Natural killer cell (primary cell): Measurements from ENCODE around the gene UBXN2A. TPM values are rescaled to one million over a fixed set of nuclear protein-coding genes. Genes with fewer than 3 reads are reported as not detected.

Experiments used
- ATAC-seq, 3 donors: fragments of 150-1000 bp in 2 of 3; fragments of 200-7000 bp in 1 of 3; cut with Tn5 transposase; 1 replicate in 1 of 3; 2 replicates in 2 of 3; pipeline ENCODE4 v1.10.0; 2021; ENCODE audit warnings: mild to moderate bottlenecking in 2 of 3, moderate library complexity in 2 of 3
- DNase-seq, 2 donors: peaks; one replicate each; pipeline versions ENCODE4 v3.0.0 to v3.0.0-alpha.2; 2013 to 2021; ENCODE audit warnings: mixed read lengths in 1 of 2
- H3K27ac ChIP-seq: one replicate; pipeline ENCODE4 v1.5.1; 2013; ENCODE audit warnings: mild to moderate bottlenecking, low read length
- H3K27me3 ChIP-seq: one replicate; pipeline ENCODE4 v1.6.1; 2013; ENCODE audit warnings: low read length; ENCODE audit not compliant: control insufficient read depth, insufficient read depth
- H3K36me3 ChIP-seq: one replicate; pipeline ENCODE4 v1.6.1; 2013; ENCODE audit warnings: low read length; ENCODE audit not compliant: control insufficient read depth, insufficient read depth
- H3K4me1 ChIP-seq: one replicate; pipeline ENCODE4 v1.6.1; 2013; ENCODE audit warnings: low read length; ENCODE audit not compliant: control insufficient read depth, insufficient read depth
- H3K4me3 ChIP-seq: one replicate; pipeline ENCODE4 v1.5.1; 2013; ENCODE audit warnings: low read length
- H3K9me3 ChIP-seq: one replicate; pipeline ENCODE4 v1.6.1; 2013; ENCODE audit warnings: low read length; ENCODE audit not compliant: control insufficient read depth, insufficient read depth
- H3K27ac Mint-ChIP-seq, 2 donors: one replicate each; pipeline ENCODE4 v1.8.0; 2022; ENCODE audit warnings: mild to moderate bottlenecking in 2 of 2, mixed read lengths in 2 of 2, moderate library complexity in 1 of 2
- H3K27me3 Mint-ChIP-seq, 2 donors: one replicate each; pipeline ENCODE4 v1.8.0; 2022; ENCODE audit warnings: low read depth in 2 of 2, mixed read lengths in 2 of 2
- H3K36me3 Mint-ChIP-seq: one replicate; pipeline ENCODE4 v1.8.0; 2022; ENCODE audit warnings: mixed read lengths
- H3K4me1 Mint-ChIP-seq, 2 donors: one replicate each; pipeline ENCODE4 v1.8.0; 2022; ENCODE audit warnings: mixed read lengths in 2 of 2
- H3K4me3 Mint-ChIP-seq: one replicate; pipeline ENCODE4 v1.8.0; 2022; ENCODE audit warnings: mild to moderate bottlenecking, moderate library complexity, mixed read lengths
- H3K9me3 Mint-ChIP-seq, 2 donors: one replicate each; pipeline ENCODE4 v1.8.0; 2022; ENCODE audit warnings: mixed read lengths in 2 of 2
- CTCF ChIP-seq: fragments of 200-600 bp; IDR thresholded peaks from one replicate; pipeline ENCODE4 v1.8.0; 2022; ENCODE audit warnings: antibody characterized with exemption
- WGBS: methylation state at CpG from one replicate; pipeline ENCODE4 v1.1.7; 2013; ENCODE audit warnings: missing lambda C conversion rate; ENCODE audit not compliant: insufficient coverage; 5-methylcytosine and 5-hydroxymethylcytosine counted together
- intact Hi-C: fragments of 100-400 bp; cut with micrococcal nuclease; formaldehyde crosslinking; loops from one replicate; pipeline ENCODE4 v1.14.2; 2022
- total RNA-seq, 4 donors: library from RNA; stranded (reverse); fragments of 120-200 nt in 1 of 4; gene quantifications; one replicate each; pipeline versions ENCODE4 v1.2.3 to v1.2.4, GENCODE V29; 2013 to 2022

The UBXN2A gene
- total RNA-seq, 3 donors from 2014 or later (not counting 1 experiment from before 2014, with no cell fraction given) = 14.7 to 18.0 (median 16.2) TPM

GRCh38 chr2:24024996-24025663, 84.9 kb downstream of the UBXN2A start:
- intact Hi-C loops = no loop called here
- H3K36me3 Mint-ChIP-seq = peaks cover 9% of the 10 kb centered on the region
- no peak for ATAC-seq

GRCh38 chr2:24026233-24026632, 86.0 kb downstream of the UBXN2A start:
- WGBS = 100% methylated on average over 2 of the region's 2 CpGs
- Histone ChIP-seq H3K36me3 (peaks cover 38% of the 10 kb centered on the region), H3K4me3 (no peak overlapping the region), H3K9me3 (no peaks in the 10 kb centered on the region), H3K27ac (no peak overlapping the region), H3K4me1 (no peaks in the 10 kb centered on the region), H3K27me3 (no peaks in the 10 kb centered on the region)
- Mint-ChIP-seq H3K4me3 (no peak overlapping the region), H3K27ac (no peak overlapping the region), H3K27me3 (no peaks in the 10 kb centered on the region), H3K4me1 (peaks cover 0 to 7% of the 10 kb centered on the region in 2 donors), H3K9me3 (no peaks in the 10 kb centered on the region), H3K36me3 (peaks cover 20% of the 10 kb centered on the region)
- DNase-seq (no peak), ATAC-seq (no peak)
- no peak for TF ChIP-seq CTCF
- intact Hi-C loops = no loop called here

More at GRCh38 chr2:24024996-24025663, 84.9 kb downstream of the UBXN2A start:
- no peak overlapping the region for H3K4me3 ChIP-seq
- TF ChIP-seq CTCF = no peak
- H3K4me1 Mint-ChIP-seq = peaks cover 0 to 7% of the 10 kb centered on the region in 2 donors
- no peaks in the 10 kb centered on the region for H3K27me3 ChIP-seq
- H3K9me3 ChIP-seq = no peaks in the 10 kb centered on the region
- H3K27ac ChIP-seq = no peak overlapping the region
- WGBS = 96% methylated on average over 17 of the region's 17 CpGs
- H3K36me3 ChIP-seq = peaks cover 28% of the 10 kb centered on the region
- H3K27me3 Mint-ChIP-seq = no peaks in the 10 kb centered on the region
- no peaks in the 10 kb centered on the region for H3K9me3 Mint-ChIP-seq
- no peak for DNase-seq
- H3K27ac Mint-ChIP-seq = no peak overlapping the region
- H3K4me1 ChIP-seq = no peaks in the 10 kb centered on the region
- no peak overlapping the region for H3K4me3 Mint-ChIP-seq

- no peak for DNase-seq
- no peak for ATAC-seq
- no peaks in the 10 kb centered on the region for H3K9me3 ChIP-seq
- peaks cover 23% of the 10 kb centered on the region for H3K36me3 ChIP-seq
- H3K4me1 ChIP-seq = no peaks in the 10 kb centered on the region
- no peaks in the 10 kb centered on the region for H3K9me3 Mint-ChIP-seq
- H3K27ac Mint-ChIP-seq = no peak overlapping the region
- H3K27me3 Mint-ChIP-seq = no peaks in the 10 kb centered on the region
- WGBS = 94% methylated on average over 9 of the region's 9 CpGs
- no peak for TF ChIP-seq CTCF
- no peak overlapping the region for H3K27ac ChIP-seq
- peaks cover 6 to 8% of the 10 kb centered on the region in 2 donors for H3K4me1 Mint-ChIP-seq
- peaks cover 7% of the 10 kb centered on the region for H3K36me3 Mint-ChIP-seq
- no peak overlapping the region for H3K4me3 Mint-ChIP-seq
- intact Hi-C loops = no loop called here
- no peaks in the 10 kb centered on the region for H3K27me3 ChIP-seq
- no peak overlapping the region for H3K4me3 ChIP-seq
Observed at GRCh38 chr2:24038786-24039499, 98.7 kb downstream of the UBXN2A start.
